RWPE1 (cell line): Measurements from ENCODE around the gene CD7.
A peak's percentile ranks its signal among the peaks of the same experiment; 100 is the strongest.

ENCODE experiments used
- CTCF ChIA-PET: fragments of 350-600 bp; sonication (Branson Sonifier 250); formaldehyde crosslinking; extraction: SDS; loops from one replicate; lab custom pipeline; 2021; lab: Yijun Ruan, JAX
- POLR2A ChIA-PET: fragments of 400-600 bp; formaldehyde crosslinking; extraction: SDS; loops from one replicate; lab custom pipeline; 2020; ENCODE audit warnings: antibody characterized with exemption; ENCODE audit not compliant: low non-redundant PET; lab: Yijun Ruan, JAX
- DNase-seq: peaks from one replicate; pipeline ENCODE4 v3.0.0; 2012; ENCODE audit warnings: low spot score
- H3K27ac ChIP-seq: fragments of 450-650 bp; 2 replicates; pipeline ENCODE4 v1.5.1; 2017
- TF ChIP-seq, protein P1 (sequence below): fragments of 450-650 bp; conservative IDR thresholded peaks from 2 replicates; pipeline ENCODE4 v1.5.1; 2017; ENCODE audit warnings: low read depth, mild to moderate bottlenecking

Gene CD7

DNA sequence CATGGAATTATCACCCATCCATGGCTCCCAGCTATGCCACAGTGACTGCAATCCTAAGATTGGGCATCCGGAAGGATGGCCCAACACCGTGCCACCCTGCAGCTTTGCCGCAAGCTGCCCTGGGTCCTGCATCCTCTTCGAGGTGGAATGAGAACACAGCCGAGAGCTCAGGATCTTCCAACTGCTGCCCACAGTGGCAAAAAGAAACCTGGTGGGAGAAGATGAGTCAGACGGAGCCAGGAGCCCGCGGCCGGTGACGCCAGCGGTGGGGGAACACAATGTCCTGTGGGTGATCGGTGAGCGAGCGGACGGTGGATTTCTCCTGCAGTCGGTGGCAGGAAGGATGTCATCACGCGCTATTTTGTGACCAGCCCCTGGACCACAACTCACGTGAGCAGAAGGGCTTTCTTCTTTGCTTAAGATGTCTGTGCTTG, 20.1 kb downstream of the CD7 start:
- ChIA-PET CTCF (interaction anchor here (0.6 to 0.9 kb wide), 5 partner anchors 23 to 271 kb away, joined by 3 to 5 read pairs (median 4); no protein-coding TSS in a partner anchor), POLR2A (interaction anchor here (0.5 kb wide), 1 partner anchor 97 kb away, joined by 3 read pairs; no protein-coding TSS in a partner anchor)
- DNase-seq = peak; percentile 79
- TF ChIP-seq, protein P1, sequence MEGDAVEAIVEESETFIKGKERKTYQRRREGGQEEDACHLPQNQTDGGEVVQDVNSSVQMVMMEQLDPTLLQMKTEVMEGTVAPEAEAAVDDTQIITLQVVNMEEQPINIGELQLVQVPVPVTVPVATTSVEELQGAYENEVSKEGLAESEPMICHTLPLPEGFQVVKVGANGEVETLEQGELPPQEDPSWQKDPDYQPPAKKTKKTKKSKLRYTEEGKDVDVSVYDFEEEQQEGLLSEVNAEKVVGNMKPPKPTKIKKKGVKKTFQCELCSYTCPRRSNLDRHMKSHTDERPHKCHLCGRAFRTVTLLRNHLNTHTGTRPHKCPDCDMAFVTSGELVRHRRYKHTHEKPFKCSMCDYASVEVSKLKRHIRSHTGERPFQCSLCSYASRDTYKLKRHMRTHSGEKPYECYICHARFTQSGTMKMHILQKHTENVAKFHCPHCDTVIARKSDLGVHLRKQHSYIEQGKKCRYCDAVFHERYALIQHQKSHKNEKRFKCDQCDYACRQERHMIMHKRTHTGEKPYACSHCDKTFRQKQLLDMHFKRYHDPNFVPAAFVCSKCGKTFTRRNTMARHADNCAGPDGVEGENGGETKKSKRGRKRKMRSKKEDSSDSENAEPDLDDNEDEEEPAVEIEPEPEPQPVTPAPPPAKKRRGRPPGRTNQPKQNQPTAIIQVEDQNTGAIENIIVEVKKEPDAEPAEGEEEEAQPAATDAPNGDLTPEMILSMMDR = no peak
- peak overlapping the region; percentile 100 for H3K27ac ChIP-seq

DNA sequence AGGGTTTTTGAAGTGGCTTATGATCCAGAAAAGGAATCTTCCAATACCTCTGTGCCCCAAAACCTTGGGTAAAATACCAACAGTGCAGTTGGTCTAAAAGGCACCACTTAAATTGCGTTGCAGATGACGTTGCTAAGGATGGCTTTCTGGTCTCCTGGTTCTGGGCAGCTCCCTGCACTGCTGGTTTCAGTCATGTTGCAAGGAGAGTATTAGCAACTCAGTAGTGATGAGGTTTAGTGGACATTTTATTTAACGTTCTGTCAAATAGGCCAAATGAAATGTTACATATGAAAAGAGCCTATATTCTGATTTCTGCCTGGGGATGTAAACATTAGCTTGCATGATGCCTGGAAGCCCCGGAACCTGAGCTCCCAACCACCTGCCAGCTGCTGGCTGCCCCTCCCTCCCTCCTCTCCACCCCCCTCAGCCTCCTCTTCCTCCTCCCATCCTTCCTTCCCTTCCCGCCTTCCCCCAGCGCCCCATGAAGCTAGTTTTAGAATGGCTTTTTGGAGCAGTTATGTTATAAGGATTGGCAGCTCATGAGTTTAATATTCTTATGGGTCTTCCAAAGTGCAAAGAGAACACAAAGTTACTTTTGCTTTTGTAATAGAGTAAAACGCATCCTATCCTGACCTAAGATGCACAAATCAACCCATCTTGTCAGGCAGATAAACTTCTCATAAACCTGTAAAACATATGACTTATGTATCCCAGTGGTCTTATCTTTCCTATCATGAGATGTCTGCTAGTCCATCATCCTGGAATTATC, 20.7 kb downstream of the CD7 start:
- H3K27ac ChIP-seq = peak overlapping the region; percentile 100
- TF ChIP-seq, protein P1 = no peak
- POLR2A ChIA-PET = interaction anchor here (0.6 kb wide), 1 partner anchor 9 kb away, joined by 3 read pairs; no protein-coding TSS in a partner anchor
- no peak for DNase-seq
- CTCF ChIA-PET = interaction anchor here (0.6 to 0.9 kb wide), 5 partner anchors 28 to 271 kb away, joined by 3 to 5 read pairs (median 3); no protein-coding TSS in a partner anchor

DNA sequence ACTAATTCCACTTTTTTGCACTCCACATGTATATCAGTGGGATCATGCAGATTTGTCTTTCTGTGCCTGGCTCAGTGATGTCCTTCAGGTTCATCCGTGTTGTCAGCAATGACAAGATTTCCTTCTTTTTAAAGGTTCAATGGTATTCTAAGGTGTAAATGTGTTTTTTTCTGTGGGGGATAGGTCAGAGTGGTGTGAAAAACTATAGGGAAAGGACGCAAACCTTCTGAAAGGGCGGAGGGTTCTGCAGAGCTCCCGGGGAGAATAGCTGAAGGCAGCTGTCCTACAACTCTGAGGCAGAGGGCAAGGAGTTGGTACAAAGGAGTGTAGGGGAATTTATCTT, 22.0 kb downstream of the CD7 start:
- H3K27ac ChIP-seq = peak overlapping the region; percentile 100
- DNase-seq = no peak
- TF ChIP-seq, protein P1 = no peak
- POLR2A ChIA-PET = no interaction called here
- CTCF ChIA-PET = no interaction called here

DNA sequence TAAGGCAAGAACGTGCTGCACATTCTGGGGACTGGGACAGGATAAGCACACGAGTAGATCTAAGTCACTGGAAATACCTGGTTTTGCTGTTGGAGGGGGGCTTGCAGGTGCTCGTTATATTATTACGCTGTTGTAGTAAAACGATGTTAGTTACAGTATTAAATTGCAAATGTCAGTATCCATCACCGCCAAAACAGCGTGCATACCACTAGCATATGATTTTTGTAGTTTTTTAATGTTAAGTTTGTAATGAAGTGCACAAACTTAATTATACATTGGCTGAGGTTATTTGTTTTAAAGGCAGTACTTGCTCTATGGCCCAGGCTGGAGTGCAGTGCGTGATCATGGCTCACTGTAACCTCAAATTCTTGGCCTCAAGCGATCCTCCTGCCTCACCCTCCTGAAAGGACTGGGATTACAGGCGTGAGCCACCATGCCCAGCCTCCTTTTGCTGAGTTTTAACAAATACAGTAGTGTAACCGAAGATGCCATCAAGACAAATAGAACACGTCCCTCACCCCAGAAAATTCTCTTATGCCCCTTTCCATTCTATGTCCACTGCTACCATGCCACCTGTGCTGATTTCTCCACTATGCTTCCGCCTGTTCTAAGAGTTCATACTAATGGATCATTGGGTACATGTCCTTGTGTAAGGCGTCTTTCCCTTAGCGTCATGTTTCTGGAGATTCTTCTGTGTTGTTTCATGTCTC, 23.2 kb downstream of the CD7 start:
- ChIA-PET CTCF (no interaction called here), POLR2A (no interaction called here)
- peak overlapping the region; percentile 100 for H3K27ac ChIP-seq
- no peak for DNase-seq
- TF ChIP-seq, protein P1 = no peak

DNA sequence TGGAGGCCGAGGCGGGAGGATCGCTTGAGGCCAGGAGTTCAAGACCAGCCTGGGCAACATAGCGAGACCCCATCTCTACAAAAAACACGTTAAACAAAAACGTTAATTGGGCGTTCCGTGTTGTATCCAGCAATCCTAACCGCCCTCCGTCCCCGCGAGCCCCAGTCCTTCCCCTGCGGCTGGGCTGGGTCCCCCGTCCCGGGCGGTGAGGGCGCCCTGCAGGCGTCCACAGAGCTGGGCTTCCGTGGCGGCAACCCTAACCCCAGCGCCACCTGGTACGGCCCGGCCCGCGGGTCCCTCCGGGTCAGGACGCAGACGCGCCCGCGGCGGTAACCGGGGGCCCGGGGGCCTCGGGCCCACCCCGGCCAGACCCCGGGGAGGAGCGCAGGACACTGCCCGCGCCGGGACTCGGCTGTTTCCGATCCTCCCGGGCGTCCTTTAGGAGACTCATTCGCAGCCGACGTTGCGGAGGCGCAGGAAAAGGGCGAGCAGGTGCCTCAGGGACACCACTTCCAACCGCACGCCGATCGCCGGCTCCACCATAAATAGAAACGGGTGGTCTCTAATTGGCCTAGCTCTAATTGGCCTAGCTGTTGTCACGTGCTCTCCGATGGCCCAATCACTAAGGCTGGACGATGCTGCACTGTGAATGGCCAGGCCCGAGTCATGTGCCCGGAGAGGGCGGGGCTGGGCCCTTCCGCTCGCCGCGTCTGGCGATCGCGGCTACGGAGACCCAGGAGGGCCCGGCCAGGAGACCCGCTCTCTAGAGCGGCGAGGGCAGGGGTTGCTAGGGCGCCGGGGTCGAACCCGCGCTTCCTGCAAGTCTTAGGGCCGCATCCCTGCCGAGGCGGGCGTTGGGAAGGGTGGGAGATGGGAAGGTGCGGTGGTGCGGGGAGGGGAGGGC, 24.9 kb downstream of the CD7 start:
- TF ChIP-seq, protein P1 = no peak
- ChIA-PET POLR2A (interaction anchor here (1.0 to 1.6 kb wide), 4 partner anchors 9 to 63 kb away, joined by 3 to 5 read pairs (median 4); partner anchors contain the start of gene SLC16A3), CTCF (no interaction called here)
- peak overlapping the region; percentile 100 for H3K27ac ChIP-seq
- DNase-seq = peak; percentile 98
